ENCODE measurements around the gene NPM1.

GRCh38 chr5:171451421-171451820, 63.8 kb downstream of the NPM1 start:
- TF ChIP-seq POLR2A (IDR thresholded peaks at IDR 0.05; ENCODE audit: extremely low read depth, insufficient read length): no peak
- TF ChIP-seq CTCF (IDR thresholded peaks at IDR 0.05; ENCODE audit: low read depth, low read length): no peak
- no peak for TF ChIP-seq MAX (IDR thresholded peaks at IDR 0.05; ENCODE audit: low read depth, low read length)
